GM12801 (cell line): Measurements from ENCODE around the gene TPSG1.

Experiments
- CTCF ChIP-seq: IDR thresholded peaks from one replicate; pipeline ENCODE4 v1.5.1; 2011; ENCODE audit warnings: control low read depth; ENCODE audit not compliant: insufficient read length; ENCODE audit errors: extremely low read depth

The TPSG1 gene

GRCh38 chr16:1204933-1205332 lies 20.1 kb downstream of the TPSG1 start:
- no peak for TF ChIP-seq CTCF

GRCh38 chr16:1202274-1202673 lies 22.8 kb downstream of the TPSG1 start:
- TF ChIP-seq CTCF: no peak

GRCh38 chr16:1201444-1201843 lies 23.6 kb downstream of the TPSG1 start:
- no peak for TF ChIP-seq CTCF

GRCh38 chr16:1200014-1200627 lies 24.9 kb downstream of the TPSG1 start:
- no peak for TF ChIP-seq CTCF

GRCh38 chr16:1199347-1200013 lies 25.6 kb downstream of the TPSG1 start:
- TF ChIP-seq CTCF: no peak

- TF ChIP-seq CTCF: no peak
These were observed 26.9 kb downstream of the TPSG1 start for GRCh38 chr16:1198194-1198593.

GRCh38 chr16:1197237-1197866 lies 27.7 kb downstream of the TPSG1 start:
- TF ChIP-seq CTCF: no peak
